Activated gamma-delta T cell treated with anti-CD3 and anti-CD28 coated beads, Interleukin-2, amount 50 U/mL, for 16 hours (primary cell): ENCODE data around the gene ANKRD44.

Source experiments
- DNase-seq: peaks from one replicate; pipeline ENCODE4 v3.0.0-alpha.2; 2020; ENCODE audit warnings: low read depth

Gene ANKRD44

GRCh38 chr2:197322143-197322542 is 11.6 kb upstream of the ANKRD44 start:
- no peak for DNase-seq

- DNase-seq, result no peak
Measured at GRCh38 chr2:197315371-197315770, 4.8 kb upstream of the ANKRD44 start.

- DNase-seq, result no peak
Measured at GRCh38 chr2:197312186-197312585, 1.6 kb upstream of the ANKRD44 start.

- DNase-seq, result no peak
Measured at GRCh38 chr2:197311421-197312033, 947 bp upstream of the ANKRD44 start.

GRCh38 chr2:197310987-197311420 is 424 bp upstream of the ANKRD44 start:
- DNase-seq, result no peak

- DNase-seq, result peak; percentile 37
Measured at GRCh38 chr2:197309691-197310231, 819 bp downstream of the ANKRD44 start.

- DNase-seq, result no peak
Measured at GRCh38 chr2:197308996-197309690, 1.4 kb downstream of the ANKRD44 start.

GRCh38 chr2:197308585-197308984 is 2.0 kb downstream of the ANKRD44 start:
- DNase-seq, result no peak

GRCh38 chr2:197307933-197308521 is 2.6 kb downstream of the ANKRD44 start:
- no peak for DNase-seq

GRCh38 chr2:197307236-197307932 is 3.2 kb downstream of the ANKRD44 start:
- no peak for DNase-seq

- no peak for DNase-seq
Measured at GRCh38 chr2:197306696-197307040, 3.9 kb downstream of the ANKRD44 start.

- no peak for DNase-seq
Measured at GRCh38 chr2:197306024-197306695, 4.4 kb downstream of the ANKRD44 start.

- no peak for DNase-seq
Measured at GRCh38 chr2:197304556-197305011, 6.0 kb downstream of the ANKRD44 start.

- no peak for DNase-seq
Measured at GRCh38 chr2:197300139-197300538, 10.4 kb downstream of the ANKRD44 start.

- DNase-seq, result no peak
Measured at GRCh38 chr2:197298609-197299008, 12.0 kb downstream of the ANKRD44 start.

- no peak for DNase-seq
Measured at GRCh38 chr2:197297772-197298318, 12.7 kb downstream of the ANKRD44 start.

GRCh38 chr2:197297266-197297665 is 13.3 kb downstream of the ANKRD44 start:
- no peak for DNase-seq

GRCh38 chr2:197296835-197297234 is 13.7 kb downstream of the ANKRD44 start:
- DNase-seq, result no peak

- DNase-seq, result no peak
Measured at GRCh38 chr2:197294260-197294659, 16.3 kb downstream of the ANKRD44 start.

GRCh38 chr2:197293252-197294007 is 17.1 kb downstream of the ANKRD44 start:
- DNase-seq, result no peak

- DNase-seq, result no peak
Measured at GRCh38 chr2:197292619-197293018, 18.0 kb downstream of the ANKRD44 start.
